ENCODE measurements around the gene SKI. TPM values are rescaled to one million over a fixed set of nuclear protein-coding genes. Genes with fewer than 3 reads are reported as not detected.

SKI gene
- total and polyA plus RNA-seq, 2 of the 8 experiments (the other 6 are each of a cell fraction or from before 2014, with no cell fraction given) = 8.3 to 87.6 TPM

DNA sequence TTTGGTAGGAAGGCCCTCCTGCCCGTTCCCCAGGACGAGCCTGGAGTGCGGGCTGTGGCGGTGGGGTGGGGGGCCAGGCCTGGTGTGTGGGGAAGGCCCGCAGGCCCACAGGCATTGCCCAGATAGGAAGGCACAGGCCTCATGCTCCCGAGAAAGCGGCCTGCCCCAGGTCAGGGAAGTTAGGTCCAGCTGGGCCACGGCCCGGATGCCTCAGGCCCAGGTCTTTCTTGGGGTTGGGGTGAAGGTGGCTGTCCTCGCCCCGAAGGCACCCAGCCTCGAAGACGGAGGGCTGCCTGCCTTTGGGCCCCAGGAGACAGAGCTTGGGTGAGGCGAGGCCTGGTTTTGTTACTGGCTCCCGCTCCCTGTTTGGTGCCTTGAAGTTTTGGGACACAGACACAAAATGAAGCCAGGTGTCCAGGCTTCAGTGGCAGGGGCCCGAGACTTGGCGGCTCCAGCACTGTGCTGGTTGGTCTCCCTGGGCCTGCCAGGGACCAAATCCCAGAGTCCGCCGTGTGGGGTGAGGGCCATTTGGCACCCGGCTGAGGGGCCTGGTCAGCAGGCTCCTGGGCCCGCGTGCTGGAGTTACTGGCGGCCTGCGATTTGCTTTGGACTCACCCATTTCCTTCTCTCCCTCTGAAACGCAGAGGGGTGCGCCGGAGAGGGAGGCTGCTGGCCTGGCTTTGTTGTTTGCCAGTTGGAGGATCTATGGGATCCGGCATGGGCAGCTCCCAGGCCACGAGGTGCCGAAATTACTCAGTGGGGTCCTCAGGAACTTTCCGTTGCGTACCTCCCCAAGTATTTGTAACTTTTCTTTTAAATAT is 2.0 kb downstream of the SKI start:
- no peak overlapping the region for H3K23ac ChIP-seq (ENCODE audit: insufficient read length)
- H3K27ac ChIP-seq (ENCODE audit: low read depth, low read length) = no peak overlapping the region
- no peak overlapping the region for H2BK12ac ChIP-seq (ENCODE audit: low read depth, low read length)
- H2BK5ac ChIP-seq (ENCODE audit: low read depth, low read length) = peak overlapping the region; percentile 63; the same call in 1 of the 2 replicates
- H3K36me3 ChIP-seq (ENCODE audit: control insufficient read depth in 2 of 4, insufficient read depth in 4 of 4, low read length in 3 of 4) = no peaks in the 10 kb centered on the region
- ChIA-PET POLR2A (ENCODE audit: partially characterized antibody) (interaction anchor here (1.0 to 4.3 kb wide), 15 partner anchors 9 to 1516 kb away, joined by 3 to 34 read pairs (median 6); no protein-coding TSS in a partner anchor), CTCF (ENCODE audit: partially characterized antibody) (interaction anchor here (0.6 to 3.0 kb wide), 11 partner anchors 11 to 946 kb away, joined by 3 to 16 read pairs (median 5); partner anchors contain the start of gene FAAP20)
- H3K79me1 ChIP-seq (ENCODE audit: low read depth, low read length) = peaks cover 15% of the 10 kb centered on the region
- peak in 1 of 2 experiments; percentile 57 for DNase-seq (ENCODE audit: low read depth in 1 of 2, low spot score in 2 of 2)
- H3K27me3 ChIP-seq (replicated peaks in 1 of 4; ENCODE audit: control insufficient read depth in 3 of 4, extremely low read depth in 1 of 4, insufficient read depth in 3 of 4, low read length in 3 of 4) = no peaks in the 10 kb centered on the region
- H2BK120ac ChIP-seq (replicated peaks; ENCODE audit: low read depth, low read length) = no peak overlapping the region
- TF ChIP-seq GABPA (IDR thresholded peaks at IDR 0.05; ENCODE audit: borderline replicate concordance, insufficient read depth, low read length) (peak; percentile 79; the same call in 1 of the 2 replicates), SP2 (IDR thresholded peaks at IDR 0.05; ENCODE audit: low read length) (no peak), E2F6 (IDR thresholded peaks at IDR 0.05) (peak; percentile 13; the same call in 1 of the 2 replicates), ASH2L (IDR thresholded peaks at IDR 0.05; ENCODE audit: low read length) (no peak), POLR2A (IDR thresholded peaks at IDR 0.05; ENCODE audit: control extremely low read depth in 1 of 2, low read depth in 2 of 2, low read length in 2 of 2) (no peak), CHD2 (IDR thresholded peaks at IDR 0.05; ENCODE audit: low read length) (no peak), MAX (IDR thresholded peaks at IDR 0.05) (peak; percentile 49; the same call in 1 of the 2 replicates), SIN3A (conservative IDR thresholded peaks at IDR 0.05 in 1 of 2, IDR thresholded peaks at IDR 0.05 in 1 of 2; ENCODE audit: low read depth in 1 of 2, low read length in 2 of 2) (0 out of 4 replicates have a peak, but pooled peaks of 1 of the 2 experiments have one; percentile 17), NRF1 (IDR thresholded peaks at IDR 0.05; ENCODE audit: low read depth, low read length) (no peak)
- WGBS, 2 experiments (ENCODE audit: extremely low coverage in 1 of 2, insufficient coverage in 1 of 2, insufficient read length in 1 of 2, insufficient replicate concordance in 2 of 2, low coverage in 1 of 2, low lambda C conversion rate in 2 of 2, missing lambda C conversion rate in 1 of 2) = 33% methylated on average over 32 of the region's 32 CpGs; no CpG with 5 or more reads in 1 of the 2 experiments
- FAIRE-seq = no peak
- H3K4ac ChIP-seq (replicated peaks; ENCODE audit: insufficient read length, low read depth, low read length) = no peak overlapping the region
- H3K4me3 ChIP-seq (ENCODE audit: extremely low read depth in 1 of 4, insufficient read depth in 2 of 4, low read depth in 3 of 4, low read length in 4 of 4) = peak overlapping the region; percentile 72 to 83 (median 80)
- H3K9me3 ChIP-seq (ENCODE audit: insufficient read depth in 2 of 2, low read depth in 1 of 2, low read length in 1 of 2) = no peaks in the 10 kb centered on the region
- H3K56ac ChIP-seq (replicated peaks; ENCODE audit: insufficient read length, low read depth, low read length) = no peak overlapping the region
- H2BK20ac ChIP-seq (ENCODE audit: low read length) = no peak overlapping the region
- H3K79me2 ChIP-seq (ENCODE audit: control insufficient read depth in 1 of 2, insufficient read depth in 2 of 2, low read length in 2 of 2) = peaks cover 49 to 66% of the 10 kb centered on the region in 2 experiments
- no peak overlapping the region for H2AFZ ChIP-seq (ENCODE audit: low read length)
- H3K23me2 ChIP-seq (ENCODE audit: low read depth, low read length) = peaks cover 29% of the 10 kb centered on the region
- peaks cover 48 to 54% of the 10 kb centered on the region in 2 experiments for H4K20me1 ChIP-seq (replicated peaks in 1 of 2; ENCODE audit: control insufficient read depth in 1 of 2, insufficient read depth in 2 of 2, low read length in 2 of 2)
- H2BK15ac ChIP-seq (ENCODE audit: low read length) = no peak overlapping the region
- H3K14ac ChIP-seq (ENCODE audit: insufficient read length) = no peak overlapping the region
- H4K8ac ChIP-seq (ENCODE audit: extremely low read depth, insufficient read depth, low read length) = no peak overlapping the region; the same call in 1 of the 2 replicates
- 0 out of 2 replicates have a peak overlapping the region, but pooled peaks have one; percentile 19 for H3K18ac ChIP-seq (ENCODE audit: extremely low read depth, low read length)
- H4K91ac ChIP-seq (replicated peaks; ENCODE audit: insufficient read length, low read length) = no peak overlapping the region
- H3K9ac ChIP-seq (replicated peaks in 1 of 4; ENCODE audit: extremely low read depth in 1 of 4, low read depth in 3 of 4, low read length in 3 of 4) = peak overlapping the region; percentile 44 to 78 (median 58); a peak in 4 of 7 replicates
- no peak overlapping the region for H4K5ac ChIP-seq (ENCODE audit: insufficient read length, low read depth, low read length)
- H3K4me2 ChIP-seq (ENCODE audit: insufficient read depth in 1 of 2, low read depth in 2 of 2, low read length in 2 of 2) = peak overlapping the region; percentile 78 to 96
- H2AK5ac ChIP-seq (ENCODE audit: low read depth, low read length) = no peak overlapping the region
- H3K4me1 ChIP-seq (replicated peaks in 1 of 4; ENCODE audit: control insufficient read depth in 3 of 4, insufficient read depth in 4 of 4, low read length in 3 of 4) = peaks cover 0 to 47% (median 26%) of the 10 kb centered on the region in 4 experiments; a peak in 6 of 7 replicates

Measured in H1 (cell line).